EL (cell line): ENCODE measurements around the gene LARGE1.

ENCODE experiments used
- DNase-seq: peaks from one replicate; pipeline ENCODE4 v3.0.0-alpha.2; 2016

Gene LARGE1

GRCh38 chr22:33706100-33706499 lies 214.2 kb downstream of the LARGE1 start:
- no peak for DNase-seq

- DNase-seq: no peak
Measured at GRCh38 chr22:33699176-33699575, 221.1 kb downstream of the LARGE1 start.

- DNase-seq: no peak
Measured at GRCh38 chr22:33697640-33698039, 222.6 kb downstream of the LARGE1 start.

GRCh38 chr22:33691057-33691630 lies 229.1 kb downstream of the LARGE1 start:
- DNase-seq: no peak

GRCh38 chr22:33688903-33689302 lies 231.4 kb downstream of the LARGE1 start:
- no peak for DNase-seq

- no peak for DNase-seq
Measured at GRCh38 chr22:33687464-33687863, 232.8 kb downstream of the LARGE1 start.

- no peak for DNase-seq
Measured at GRCh38 chr22:33684087-33684486, 236.2 kb downstream of the LARGE1 start.

GRCh38 chr22:33682927-33683326 lies 237.3 kb downstream of the LARGE1 start:
- DNase-seq: no peak

GRCh38 chr22:33680632-33681031 lies 239.6 kb downstream of the LARGE1 start:
- no peak for DNase-seq

- DNase-seq: no peak
Measured at GRCh38 chr22:33678523-33678922, 241.8 kb downstream of the LARGE1 start.

- no peak for DNase-seq
Measured at GRCh38 chr22:33677536-33677935, 242.7 kb downstream of the LARGE1 start.

- no peak for DNase-seq
Measured at GRCh38 chr22:33674357-33674756, 245.9 kb downstream of the LARGE1 start.

- DNase-seq: no peak
Measured at GRCh38 chr22:33669746-33670145, 250.5 kb downstream of the LARGE1 start.

- DNase-seq: no peak
Measured at GRCh38 chr22:33666961-33667619, 253.2 kb downstream of the LARGE1 start.

- DNase-seq: no peak
Measured at GRCh38 chr22:33666279-33666960, 253.9 kb downstream of the LARGE1 start.

GRCh38 chr22:33659448-33659847 lies 260.8 kb downstream of the LARGE1 start:
- DNase-seq: no peak

GRCh38 chr22:33658775-33659174 lies 261.5 kb downstream of the LARGE1 start:
- no peak for DNase-seq

GRCh38 chr22:33657670-33658069 lies 262.6 kb downstream of the LARGE1 start:
- DNase-seq: no peak

GRCh38 chr22:33656808-33657628 lies 263.3 kb downstream of the LARGE1 start:
- DNase-seq: no peak

GRCh38 chr22:33654173-33654895 lies 265.9 kb downstream of the LARGE1 start:
- no peak for DNase-seq

- DNase-seq: no peak
Measured at GRCh38 chr22:33653532-33654063, 266.7 kb downstream of the LARGE1 start.

GRCh38 chr22:33652615-33653014 lies 267.7 kb downstream of the LARGE1 start:
- DNase-seq: no peak

- DNase-seq: no peak
Measured at GRCh38 chr22:33650244-33650643, 270.0 kb downstream of the LARGE1 start.
